ENCODE data around the gene MYO1G. TPM values are rescaled to one million over a fixed set of nuclear protein-coding genes. Genes with fewer than 3 reads are reported as not detected.
A peak's percentile ranks its signal among the peaks of the same experiment; 100 is the strongest.

MYO1G gene
- total RNA-seq, 1 donor from 2014 or later, result 0.26 TPM

GRCh38 chr7:44912775-44913347, 66.0 kb downstream of the MYO1G start:
- DNase-seq (ENCODE audit: low read depth), result peak; percentile 59
- Histone ChIP-seq H3K4me3 (ENCODE audit: low read depth, low read length) (no peak overlapping the region), H3K36me3 (ENCODE audit: control insufficient read depth, insufficient read depth, low read length) (no peaks in the 10 kb centered on the region), H3K27me3 (ENCODE audit: control insufficient read depth, insufficient read depth, low read length) (no peaks in the 10 kb centered on the region)
- no peak for TF ChIP-seq CTCF (IDR thresholded peaks at IDR 0.05; ENCODE audit: insufficient read depth, low read length, severe bottlenecking)
- no peak for FAIRE-seq

Other genes with a start within 250 kb of the MYO1G start
- 5.5 and 8.1 TPM in 2 replicates for gene ZMIZ2, start 230.2 kb downstream of the MYO1G start, total RNA-seq
- 1,106 and 1,178 TPM in 2 replicates for gene PPIA, start 182.3 kb downstream of the MYO1G start, total RNA-seq
- 136 and 140 TPM in 2 replicates for gene H2AZ2, start 130.9 kb downstream of the MYO1G start, total RNA-seq
- gene PURB, start 93.5 kb downstream of the MYO1G start, total RNA-seq, result 18.2 and 19.6 TPM in 2 replicates
- gene CCM2, start 21.2 kb upstream of the MYO1G start, total RNA-seq, result 45.0 and 49.9 TPM in 2 replicates
- under 0.01 and 0.13 TPM in 2 replicates for gene NACAD, start 110.0 kb upstream of the MYO1G start, total RNA-seq
- gene TBRG4, start 132.7 kb upstream of the MYO1G start, total RNA-seq, result 78.7 and 90.3 TPM in 2 replicates
- gene RAMP3, start 178.8 kb upstream of the MYO1G start, total RNA-seq, result not detected in 2 replicates